SK-N-SH (cell line): ENCODE data around the gene ADIPOR2. TPM values are rescaled to one million over a fixed set of nuclear protein-coding genes. Genes with fewer than 3 reads are reported as not detected.

ENCODE experiments used
- CTCF ChIA-PET: fragments of 300-600, 350-600 bp; formaldehyde crosslinking; extraction: SDS; loops from one replicate; lab custom pipeline; 2021; lab: Yijun Ruan, JAX
- POLR2A ChIA-PET: fragments of 350-600 bp; sonication (Branson Sonifier 250); formaldehyde crosslinking; extraction: SDS; loops from one replicate; lab custom pipeline; 2020; ENCODE audit warnings: antibody characterized with exemption, inconsistent platforms; lab: Yijun Ruan, JAX
- DNase-seq: peaks from one replicate; pipeline ENCODE4 v3.0.0; 2012
- H2AFZ ChIP-seq: fragments of 200-600 bp; sonication (generic); 2 replicates; pipeline ENCODE4 v1.8.1; 2016; ENCODE audit warnings: antibody characterized with exemption, mild to moderate bottlenecking, low read depth
- H3F3A ChIP-seq: fragments of 200-600 bp; sonication (generic); replicated peaks from 2 replicates; pipeline ENCODE3; 2016; ENCODE audit warnings: antibody characterized with exemption, mild to moderate bottlenecking; ENCODE audit not compliant: insufficient read depth
- H3K27ac ChIP-seq, 2 experiments: fragments of 200-500 bp in 1 of 2; fragments of 200-600 bp in 1 of 2; sonication (Bioruptor generic) in 1 of 2; sonication (generic), shearing (Covaris generic) in 1 of 2; 2 replicates each; pipeline versions ENCODE4 v1.5.1 to v1.6.1; 2014 to 2016; ENCODE audit warnings: low read depth in 2 of 2, inconsistent platforms in 1 of 2, low read length in 1 of 2, mild to moderate bottlenecking in 1 of 2, mixed read lengths in 1 of 2
- H3K27me3 ChIP-seq: fragments of 200-600 bp; sonication (generic), shearing (Covaris generic); 2 replicates; pipeline ENCODE4 v1.6.1; 2016; ENCODE audit warnings: mixed run types; ENCODE audit not compliant: insufficient read depth
- H3K36me3 ChIP-seq, 2 experiments: fragments of 200-500 bp in 1 of 2; fragments of 200-600 bp in 1 of 2; sonication (Bioruptor generic) in 1 of 2; sonication (generic) in 1 of 2; replicated peaks in 1 of 2; 2 replicates each; pipeline versions ENCODE3 to v1.5.1; 2014 to 2016; ENCODE audit warnings: low read length in 1 of 2, mild to moderate bottlenecking in 1 of 2; ENCODE audit not compliant: insufficient read depth in 2 of 2, control insufficient read depth in 1 of 2
- H3K4me1 ChIP-seq, 2 experiments: fragments of 200-500 bp in 1 of 2; fragments of 200-600 bp in 1 of 2; sonication (Bioruptor generic) in 1 of 2; sonication (generic), shearing (Covaris generic) in 1 of 2; 2 replicates each; pipeline versions ENCODE4 v1.5.1 to v1.6.1; 2014 to 2016; ENCODE audit warnings: low read depth in 1 of 2, low read length in 1 of 2, mixed run types in 1 of 2; ENCODE audit not compliant: insufficient read depth in 2 of 2, control insufficient read depth in 1 of 2
- H3K4me2 ChIP-seq: fragments of 200-600 bp; sonication (generic), shearing (Covaris generic); 2 replicates; pipeline ENCODE4 v1.6.1; 2017; ENCODE audit warnings: mixed run types
- H3K4me3 ChIP-seq, 2 experiments: fragments of 200-500 bp in 1 of 2; fragments of 200-600 bp in 1 of 2; sonication (Bioruptor generic) in 1 of 2; sonication (generic), shearing (Covaris generic) in 1 of 2; 2 replicates each; pipeline versions ENCODE4 v1.5.1 to v1.8.1; 2014 to 2016; ENCODE audit warnings: low read depth in 2 of 2, inconsistent platforms in 1 of 2, low read length in 1 of 2, mild to moderate bottlenecking in 1 of 2, mixed read lengths in 1 of 2, moderate library complexity in 1 of 2
- H3K79me2 ChIP-seq: fragments of 200-600 bp; sonication (generic); 2 replicates; pipeline ENCODE4 v1.8.1; 2017; ENCODE audit warnings: mild to moderate bottlenecking; ENCODE audit not compliant: insufficient read depth
- H3K9ac ChIP-seq: fragments of 200-600 bp; sonication (generic); 2 replicates; pipeline ENCODE4 v1.6.1; 2017; ENCODE audit warnings: mixed run types
- H3K9me2 ChIP-seq: fragments of 200-600 bp; sonication (generic); 2 replicates; pipeline ENCODE4 v1.6.1; 2017; ENCODE audit warnings: mixed run types
- H3K9me3 ChIP-seq: fragments of 200-600 bp; sonication (generic); 2 replicates; pipeline ENCODE4 v1.6.1; 2017; ENCODE audit warnings: mixed run types, mild to moderate bottlenecking, moderate library complexity
- H4K20me1 ChIP-seq: fragments of 200-600 bp; sonication (generic); 2 replicates; pipeline ENCODE4 v1.6.1; 2017; ENCODE audit warnings: mild to moderate bottlenecking, mixed run types; ENCODE audit not compliant: insufficient read depth
- CHD2 ChIP-seq: fragments of 150-350 bp; IDR thresholded peaks from 2 replicates; pipeline ENCODE4 v1.6.1; 2018; ENCODE audit warnings: low read length; ENCODE audit not compliant: partially characterized antibody
- CTCF ChIP-seq: fragments of 200-600 bp; sonication (generic); IDR thresholded peaks from 2 replicates; pipeline ENCODE4 v1.6.1; 2017; ENCODE audit warnings: antibody characterized with exemption, mild to moderate bottlenecking, moderate library complexity
- ELF1 ChIP-seq: IDR thresholded peaks from 2 replicates; pipeline ENCODE4 v1.4.0; 2012
- EP300 ChIP-seq, 2 experiments: IDR thresholded peaks; 2 replicates each; pipeline versions ENCODE4 v1.4.0 to v1.6.1; 2012; ENCODE audit warnings: borderline replicate concordance in 1 of 2, low read depth in 1 of 2, low read length in 1 of 2
- EZH2phosphoT487 ChIP-seq: fragments of 200-600 bp; sonication (generic); IDR thresholded peaks from 2 replicates; pipeline ENCODE4 v1.6.1; 2017; ENCODE audit warnings: low read depth, mixed run types, mild to moderate bottlenecking, antibody characterized with exemption, moderate library complexity, borderline replicate concordance
- FOXM1 ChIP-seq: IDR thresholded peaks from 2 replicates; pipeline ENCODE4 v1.4.0; 2012; ENCODE audit warnings: low read depth, mild to moderate bottlenecking
- GABPA ChIP-seq: IDR thresholded peaks from 2 replicates; pipeline ENCODE4 v1.4.0; 2012; ENCODE audit warnings: low read depth, mild to moderate bottlenecking
- JUND ChIP-seq: IDR thresholded peaks from 2 replicates; pipeline ENCODE4 v1.4.0; 2012
- MEF2A ChIP-seq: IDR thresholded peaks from 2 replicates; pipeline ENCODE4 v1.4.0; 2012; ENCODE audit warnings: low read depth, borderline replicate concordance
- MXI1 ChIP-seq: IDR thresholded peaks from 2 replicates; pipeline ENCODE4 v1.6.1; 2012; ENCODE audit warnings: mild to moderate bottlenecking, low read depth, low read length, improper control_type of control experiment
- NFIC ChIP-seq: IDR thresholded peaks from 2 replicates; pipeline ENCODE4 v1.4.0; 2012; ENCODE audit warnings: borderline replicate concordance
- NRF1 ChIP-seq: IDR thresholded peaks from 2 replicates; pipeline ENCODE4 v1.6.1; 2012; ENCODE audit warnings: low read depth, mild to moderate bottlenecking, low read length
- POLR2AphosphoS5 ChIP-seq: IDR thresholded peaks from 2 replicates; pipeline ENCODE4 v1.6.1; 2012; ENCODE audit warnings: low read depth, low read length
- RAD21 ChIP-seq: IDR thresholded peaks from 2 replicates; pipeline ENCODE4 v1.6.1; 2012; ENCODE audit warnings: mild to moderate bottlenecking, low read length
- RFX5 ChIP-seq: IDR thresholded peaks from 2 replicates; pipeline ENCODE4 v1.6.1; 2012; ENCODE audit warnings: mild to moderate bottlenecking, improper control_type of control experiment, low read length
- RXRA ChIP-seq: IDR thresholded peaks from 2 replicates; pipeline ENCODE4 v1.4.0; 2012; ENCODE audit warnings: low read depth, mild to moderate bottlenecking, borderline replicate concordance
- SIN3A ChIP-seq: IDR thresholded peaks from 2 replicates; pipeline ENCODE4 v1.6.1; 2012; ENCODE audit warnings: low read depth, mild to moderate bottlenecking, low read length, moderate library complexity, borderline replicate concordance
- SMC3 ChIP-seq: IDR thresholded peaks from 2 replicates; pipeline ENCODE4 v1.6.1; 2012; ENCODE audit warnings: low read depth, low read length, improper control_type of control experiment
- TAF1 ChIP-seq: IDR thresholded peaks from 2 replicates; pipeline ENCODE4 v1.6.1; 2012; ENCODE audit warnings: low read depth, mild to moderate bottlenecking, low read length, moderate library complexity, borderline replicate concordance
- TCF12 ChIP-seq: IDR thresholded peaks from 2 replicates; pipeline ENCODE4 v1.4.0; 2012
- USF1 ChIP-seq: IDR thresholded peaks from 2 replicates; pipeline ENCODE4 v1.4.0; 2012; ENCODE audit warnings: low read depth, borderline replicate concordance
- YY1 ChIP-seq: IDR thresholded peaks from 2 replicates; pipeline ENCODE4 v1.4.0; 2012; ENCODE audit warnings: low read depth, mild to moderate bottlenecking
- WGBS: methylation state at CpG from one replicate; pipeline ENCODE4 v1.1.6; 2017; ENCODE audit warnings: low lambda C conversion rate; 5-methylcytosine and 5-hydroxymethylcytosine counted together
- polyA plus RNA-seq, 3 experiments: library from polyadenylated mRNA; depleted of rRNA; stranded (reverse); fragments of >200 nt; gene quantifications; 2 replicates each; pipeline ENCODE4 v1.2.3, GENCODE V29; 2012
- TF ChIP-seq, protein P1 (sequence below): fragments of 150-350 bp; IDR thresholded peaks from 2 replicates; pipeline ENCODE4 v1.6.1; 2017; ENCODE audit warnings: antibody characterized with exemption, low read length, low read depth, borderline replicate concordance
- TF ChIP-seq, protein P2 (sequence below): IDR thresholded peaks from 2 replicates; pipeline ENCODE4 v1.6.1; 2012; ENCODE audit warnings: mild to moderate bottlenecking, low read depth, low read length, moderate library complexity
- TF ChIP-seq, protein P3 (sequence below): fragments of 150-350 bp; IDR thresholded peaks from 2 replicates; pipeline ENCODE4 v1.6.1; 2016; ENCODE audit warnings: mild to moderate bottlenecking, low read depth, low read length

Gene ADIPOR2
- polyA plus RNA-seq, 1 of the 3 experiments (the other 2 are of a cell fraction): 17.1 TPM

DNA sequence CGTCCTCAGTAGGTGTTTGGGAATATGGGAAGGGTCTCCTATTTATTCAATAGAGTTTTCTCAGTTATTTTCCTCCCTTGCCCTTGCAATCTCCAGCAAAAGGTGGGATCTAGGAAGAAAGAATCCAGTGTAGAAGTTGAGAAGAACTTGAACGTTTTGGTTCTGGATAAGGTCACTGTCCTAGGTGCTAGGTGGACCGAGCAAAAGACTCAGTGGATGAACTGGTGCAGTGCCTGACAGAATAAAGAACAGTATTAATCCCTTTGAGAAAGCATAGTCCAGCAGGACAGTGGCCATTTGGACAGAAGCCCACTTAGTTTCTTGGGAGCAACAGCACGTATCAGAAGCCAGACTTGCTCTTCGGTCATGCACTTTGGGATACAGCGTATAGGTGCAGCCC lies 96.8 kb downstream of the ADIPOR2 start (continued):
- TF ChIP-seq FOXM1 (no peak), SIN3A (no peak), EP300 (IDR thresholded peaks at IDR 0.05; ENCODE audit: borderline replicate concordance in 1 of 2, low read depth in 1 of 2, low read length in 1 of 2) (no peak), MEF2A (no peak), MXI1 (no peak), TCF12 (no peak), RXRA (no peak), NFIC (no peak)
- TF ChIP-seq, protein P1, sequence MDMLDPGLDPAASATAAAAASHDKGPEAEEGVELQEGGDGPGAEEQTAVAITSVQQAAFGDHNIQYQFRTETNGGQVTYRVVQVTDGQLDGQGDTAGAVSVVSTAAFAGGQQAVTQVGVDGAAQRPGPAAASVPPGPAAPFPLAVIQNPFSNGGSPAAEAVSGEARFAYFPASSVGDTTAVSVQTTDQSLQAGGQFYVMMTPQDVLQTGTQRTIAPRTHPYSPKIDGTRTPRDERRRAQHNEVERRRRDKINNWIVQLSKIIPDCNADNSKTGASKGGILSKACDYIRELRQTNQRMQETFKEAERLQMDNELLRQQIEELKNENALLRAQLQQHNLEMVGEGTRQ: no peak

DNA sequence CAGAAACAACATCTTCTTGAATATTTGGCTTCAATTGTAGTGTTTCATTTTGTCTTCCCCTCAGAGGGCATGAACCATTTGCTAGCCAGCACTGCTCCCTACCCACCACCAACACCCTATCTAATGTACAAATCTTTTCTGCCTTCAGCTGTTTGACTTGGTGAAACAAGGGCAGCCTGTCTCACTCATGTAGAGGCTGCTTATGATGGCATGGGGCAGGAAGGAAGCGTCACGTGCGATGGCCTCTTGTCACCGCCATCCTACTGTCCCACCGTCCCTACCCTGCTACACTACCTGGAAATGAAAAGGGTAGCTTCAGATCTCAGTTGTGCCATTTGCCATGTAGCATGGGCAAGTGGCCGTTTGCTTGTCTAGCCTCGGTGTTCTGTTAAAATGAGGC lies 99.6 kb downstream of the ADIPOR2 start:
- H3K27ac ChIP-seq: no peak overlapping the region
- ChIA-PET POLR2A (interaction anchor here (0.8 to 1.6 kb wide), 4 partner anchors 25 to 160 kb away, joined by 3 to 8 read pairs (median 5); partner anchors contain the start of gene ADIPOR2), CTCF (interaction anchor here (0.5 to 17.5 kb wide), 61 partner anchors 8 to 893 kb away, joined by 3 to 605 read pairs (median 6); partner anchors contain the start of genes ADIPOR2, CACNA2D4 and WNT5B)
- H3K9me3 ChIP-seq: no peaks in the 10 kb centered on the region
- peaks cover 4 to 19% of the 10 kb centered on the region in 2 experiments for H3K36me3 ChIP-seq
- 82% methylated on average over 7 of the region's 7 CpGs for WGBS
- H3K4me1 ChIP-seq: peaks cover 0 to 9% of the 10 kb centered on the region in 2 experiments; a peak in 1 of 4 replicates
- H2AFZ ChIP-seq: no peak overlapping the region
- H3K9me2 ChIP-seq: no peaks in the 10 kb centered on the region
- no peak overlapping the region for H3K4me2 ChIP-seq
- no peaks in the 10 kb centered on the region for H3K27me3 ChIP-seq
- peaks cover 10% of the 10 kb centered on the region for H3F3A ChIP-seq
- H4K20me1 ChIP-seq: no peaks in the 10 kb centered on the region
- peak; percentile 9 for DNase-seq
- no peak overlapping the region for H3K4me3 ChIP-seq
- H3K9ac ChIP-seq: no peak overlapping the region
- no peaks in the 10 kb centered on the region for H3K79me2 ChIP-seq
- no peak for TF ChIP-seq JUND
- TF ChIP-seq USF1: no peak
- TF ChIP-seq, protein P2, sequence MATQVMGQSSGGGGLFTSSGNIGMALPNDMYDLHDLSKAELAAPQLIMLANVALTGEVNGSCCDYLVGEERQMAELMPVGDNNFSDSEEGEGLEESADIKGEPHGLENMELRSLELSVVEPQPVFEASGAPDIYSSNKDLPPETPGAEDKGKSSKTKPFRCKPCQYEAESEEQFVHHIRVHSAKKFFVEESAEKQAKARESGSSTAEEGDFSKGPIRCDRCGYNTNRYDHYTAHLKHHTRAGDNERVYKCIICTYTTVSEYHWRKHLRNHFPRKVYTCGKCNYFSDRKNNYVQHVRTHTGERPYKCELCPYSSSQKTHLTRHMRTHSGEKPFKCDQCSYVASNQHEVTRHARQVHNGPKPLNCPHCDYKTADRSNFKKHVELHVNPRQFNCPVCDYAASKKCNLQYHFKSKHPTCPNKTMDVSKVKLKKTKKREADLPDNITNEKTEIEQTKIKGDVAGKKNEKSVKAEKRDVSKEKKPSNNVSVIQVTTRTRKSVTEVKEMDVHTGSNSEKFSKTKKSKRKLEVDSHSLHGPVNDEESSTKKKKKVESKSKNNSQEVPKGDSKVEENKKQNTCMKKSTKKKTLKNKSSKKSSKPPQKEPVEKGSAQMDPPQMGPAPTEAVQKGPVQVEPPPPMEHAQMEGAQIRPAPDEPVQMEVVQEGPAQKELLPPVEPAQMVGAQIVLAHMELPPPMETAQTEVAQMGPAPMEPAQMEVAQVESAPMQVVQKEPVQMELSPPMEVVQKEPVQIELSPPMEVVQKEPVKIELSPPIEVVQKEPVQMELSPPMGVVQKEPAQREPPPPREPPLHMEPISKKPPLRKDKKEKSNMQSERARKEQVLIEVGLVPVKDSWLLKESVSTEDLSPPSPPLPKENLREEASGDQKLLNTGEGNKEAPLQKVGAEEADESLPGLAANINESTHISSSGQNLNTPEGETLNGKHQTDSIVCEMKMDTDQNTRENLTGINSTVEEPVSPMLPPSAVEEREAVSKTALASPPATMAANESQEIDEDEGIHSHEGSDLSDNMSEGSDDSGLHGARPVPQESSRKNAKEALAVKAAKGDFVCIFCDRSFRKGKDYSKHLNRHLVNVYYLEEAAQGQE: no peak
- TF ChIP-seq ELF1: no peak
- no peak for TF ChIP-seq RFX5
- TF ChIP-seq RXRA: no peak
- TF ChIP-seq, protein P3, sequence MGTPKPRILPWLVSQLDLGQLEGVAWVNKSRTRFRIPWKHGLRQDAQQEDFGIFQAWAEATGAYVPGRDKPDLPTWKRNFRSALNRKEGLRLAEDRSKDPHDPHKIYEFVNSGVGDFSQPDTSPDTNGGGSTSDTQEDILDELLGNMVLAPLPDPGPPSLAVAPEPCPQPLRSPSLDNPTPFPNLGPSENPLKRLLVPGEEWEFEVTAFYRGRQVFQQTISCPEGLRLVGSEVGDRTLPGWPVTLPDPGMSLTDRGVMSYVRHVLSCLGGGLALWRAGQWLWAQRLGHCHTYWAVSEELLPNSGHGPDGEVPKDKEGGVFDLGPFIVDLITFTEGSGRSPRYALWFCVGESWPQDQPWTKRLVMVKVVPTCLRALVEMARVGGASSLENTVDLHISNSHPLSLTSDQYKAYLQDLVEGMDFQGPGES: no peak
- no peak for TF ChIP-seq CTCF
- no peak for TF ChIP-seq SMC3
- TF ChIP-seq NRF1: no peak
- no peak for TF ChIP-seq EP300 (IDR thresholded peaks at IDR 0.05; ENCODE audit: borderline replicate concordance in 1 of 2, low read depth in 1 of 2, low read length in 1 of 2)
- TF ChIP-seq EZH2phosphoT487: no peak
- TF ChIP-seq CHD2: no peak
- no peak for TF ChIP-seq TAF1
- TF ChIP-seq RAD21: no peak
- TF ChIP-seq MXI1: no peak
- TF ChIP-seq GABPA: no peak
- TF ChIP-seq YY1: no peak
- no peak for TF ChIP-seq POLR2AphosphoS5
- TF ChIP-seq TCF12: no peak
